GM18519 (cell line): Measurements from ENCODE around the gene KIF1A.
"Not testable (repeated sequence)": the region's sequence is repeated elsewhere in the genome, so short reads cannot be mapped to it uniquely, and the experiment has no call there.

Experiments
- ATAC-seq: cut with Tn5 transposase; IDR thresholded peaks from one replicate; pipeline ENCODE4 v1.9.1; 2021; ENCODE audit warnings: mild to moderate bottlenecking, moderate library complexity; ENCODE audit not compliant: unreplicated experiment, low FRiP score

KIF1A gene

DNA sequence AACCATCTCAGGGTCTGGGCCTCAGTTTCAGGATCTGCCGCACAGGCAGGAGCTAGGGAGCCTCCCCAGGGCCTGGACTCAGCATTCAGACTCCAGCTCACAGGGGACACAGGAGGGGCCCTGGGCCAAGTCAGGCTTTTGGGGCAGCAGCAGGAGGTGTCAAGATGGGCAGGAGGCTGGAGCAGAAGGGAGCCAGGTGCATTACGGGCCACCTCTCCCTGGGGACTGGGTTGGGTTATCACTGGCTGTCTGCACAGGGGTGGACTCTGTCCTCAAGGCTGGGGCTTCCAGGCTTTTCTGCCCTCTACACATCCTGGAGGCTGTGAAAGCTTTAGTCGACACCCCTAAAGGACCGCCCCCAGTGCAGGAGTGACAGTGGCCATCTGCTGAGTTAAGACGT is 108.3 kb downstream of the KIF1A start:
- no peak for ATAC-seq

DNA sequence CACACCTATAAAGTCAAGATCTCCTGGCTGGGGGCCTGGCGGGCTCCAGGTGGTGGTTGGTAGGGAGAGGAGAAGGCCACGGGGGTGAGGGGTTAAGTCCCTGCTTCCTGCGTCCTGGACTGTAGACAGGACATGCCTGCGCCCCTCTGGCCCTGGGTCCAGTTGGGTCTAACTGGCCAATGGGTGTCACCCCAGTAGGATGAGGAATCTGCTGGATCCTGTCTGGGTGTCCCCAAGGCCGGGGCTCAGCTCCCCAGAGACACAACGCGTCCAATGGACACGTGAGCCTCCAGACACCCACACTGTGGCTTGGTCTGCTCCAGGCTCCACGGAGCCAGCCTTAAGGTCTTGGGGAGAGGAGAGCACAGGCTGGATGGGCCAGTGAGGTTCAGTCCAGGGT is 108.7 kb downstream of the KIF1A start:
- no peak for ATAC-seq

DNA sequence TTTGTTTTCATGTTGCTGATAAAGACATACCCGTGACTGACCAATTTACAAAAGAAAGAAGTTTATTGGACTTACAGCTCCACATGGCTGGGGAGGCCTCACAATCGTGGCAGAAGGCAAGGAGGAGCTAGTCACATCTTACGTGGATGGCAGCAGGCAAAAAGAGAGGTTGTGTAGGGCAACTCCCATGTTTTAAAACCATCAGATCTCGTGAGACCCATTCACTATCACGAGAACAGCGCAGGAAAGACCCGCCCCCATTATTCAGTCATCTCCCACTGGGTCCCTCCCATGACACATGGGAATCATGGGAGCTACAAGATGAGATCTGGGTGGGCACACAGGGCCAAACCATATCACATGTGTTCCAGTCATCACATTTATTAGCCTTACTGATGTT is 111.6 kb downstream of the KIF1A start:
- no peak for ATAC-seq

DNA sequence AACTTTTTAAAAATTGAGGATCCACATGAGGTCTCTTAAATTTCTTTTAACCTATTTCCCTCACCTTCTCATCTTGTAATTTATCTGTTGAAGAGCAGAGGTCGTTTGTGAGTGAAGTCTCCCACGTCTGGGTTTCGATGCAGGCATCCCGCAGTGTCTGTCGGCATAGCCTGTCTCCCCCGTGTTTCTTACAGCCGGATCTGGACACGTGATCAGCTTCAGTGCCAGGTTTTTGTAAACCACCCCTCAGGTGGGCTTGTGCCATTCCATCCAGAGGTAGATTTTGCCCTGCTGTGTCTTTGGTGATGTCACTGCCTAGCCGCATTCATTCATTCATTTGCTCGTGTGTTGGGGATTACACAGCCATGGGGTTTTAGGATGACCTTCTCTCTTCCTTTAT is 112.2 kb downstream of the KIF1A start:
- ATAC-seq = no peak

DNA sequence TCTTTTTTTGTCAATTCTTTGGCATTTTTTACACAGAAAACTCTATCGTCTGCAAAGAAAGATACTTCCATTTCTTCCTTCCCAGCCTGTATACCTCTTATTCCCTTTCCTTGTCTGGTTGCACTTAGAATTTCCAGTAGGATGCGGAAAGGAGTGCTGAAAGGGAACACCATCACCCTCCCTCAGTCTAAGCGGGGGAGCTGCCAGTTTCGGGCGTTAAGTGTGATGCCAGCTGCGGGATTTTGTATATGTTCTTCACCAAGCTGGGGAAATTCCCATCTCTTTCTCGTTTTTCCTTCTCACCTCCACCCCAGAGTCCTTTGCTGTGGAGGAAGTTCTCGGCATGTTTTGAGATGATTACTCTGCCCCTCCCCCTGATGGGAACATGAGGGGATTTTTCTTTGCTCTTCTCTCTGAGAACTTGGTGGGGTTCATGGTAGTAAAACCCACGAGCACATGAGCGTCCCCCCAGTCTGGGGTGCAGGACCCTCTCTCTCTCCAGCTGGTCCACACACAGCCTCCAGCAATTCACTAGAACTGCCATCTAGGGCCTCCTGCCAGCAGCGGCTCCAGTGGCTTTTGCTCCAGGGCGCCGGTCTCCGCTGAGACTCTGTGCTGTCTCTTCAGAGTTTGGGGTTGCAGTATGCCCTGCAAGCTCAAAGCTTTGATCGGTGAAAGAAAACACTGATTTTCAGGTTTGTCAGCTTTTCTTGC is 112.8 kb downstream of the KIF1A start:
- no peak for ATAC-seq

DNA sequence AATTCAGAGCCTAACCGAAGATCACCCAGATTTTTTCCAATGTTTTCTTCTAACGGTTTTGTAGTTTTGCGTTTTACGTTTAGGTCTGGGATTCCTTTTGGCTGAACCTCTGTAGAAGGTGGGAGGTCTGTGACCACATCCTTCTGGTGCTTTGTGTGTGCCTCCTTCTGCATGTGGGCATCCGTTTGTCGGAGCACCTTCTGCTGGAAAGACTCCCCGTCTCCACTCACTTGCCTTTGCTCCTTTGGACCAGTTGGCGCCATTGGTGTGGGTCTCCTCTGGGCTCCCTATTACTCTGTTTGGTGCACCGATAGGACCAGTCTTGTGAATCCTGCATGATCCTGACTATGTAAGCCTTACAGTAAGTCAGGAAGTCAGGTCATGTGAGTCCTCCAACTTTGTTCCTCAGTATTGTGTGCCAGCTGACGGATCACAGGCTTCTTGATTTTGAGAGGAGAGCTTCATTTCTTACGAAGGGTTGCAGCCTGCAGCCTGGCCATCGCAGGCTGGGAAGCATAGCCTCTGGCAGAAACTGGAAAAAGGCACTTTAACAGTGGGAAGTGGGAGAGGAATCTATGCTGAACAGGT is 114.7 kb downstream of the KIF1A start:
- ATAC-seq = no peak

DNA sequence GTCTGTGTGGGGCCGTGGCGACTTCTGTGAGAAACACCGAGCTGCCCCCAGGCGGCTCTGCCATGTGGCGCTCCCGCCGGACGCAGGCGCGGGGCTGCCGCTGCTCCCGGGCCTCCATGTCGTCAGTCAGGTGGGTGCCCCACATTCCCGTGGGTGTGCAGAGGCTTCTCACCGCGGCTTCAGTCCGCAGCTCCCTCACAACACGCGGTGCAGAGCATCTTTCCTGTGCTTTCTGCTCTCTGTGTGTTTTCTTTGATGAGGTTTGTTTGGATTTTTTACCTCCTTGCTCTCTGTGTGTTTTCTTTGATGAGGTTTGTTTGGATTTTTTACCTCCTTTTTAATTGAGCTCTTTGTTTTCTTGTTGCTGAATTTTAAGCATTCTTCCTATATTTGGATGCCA is 115.4 kb downstream of the KIF1A start:
- no peak for ATAC-seq

DNA sequence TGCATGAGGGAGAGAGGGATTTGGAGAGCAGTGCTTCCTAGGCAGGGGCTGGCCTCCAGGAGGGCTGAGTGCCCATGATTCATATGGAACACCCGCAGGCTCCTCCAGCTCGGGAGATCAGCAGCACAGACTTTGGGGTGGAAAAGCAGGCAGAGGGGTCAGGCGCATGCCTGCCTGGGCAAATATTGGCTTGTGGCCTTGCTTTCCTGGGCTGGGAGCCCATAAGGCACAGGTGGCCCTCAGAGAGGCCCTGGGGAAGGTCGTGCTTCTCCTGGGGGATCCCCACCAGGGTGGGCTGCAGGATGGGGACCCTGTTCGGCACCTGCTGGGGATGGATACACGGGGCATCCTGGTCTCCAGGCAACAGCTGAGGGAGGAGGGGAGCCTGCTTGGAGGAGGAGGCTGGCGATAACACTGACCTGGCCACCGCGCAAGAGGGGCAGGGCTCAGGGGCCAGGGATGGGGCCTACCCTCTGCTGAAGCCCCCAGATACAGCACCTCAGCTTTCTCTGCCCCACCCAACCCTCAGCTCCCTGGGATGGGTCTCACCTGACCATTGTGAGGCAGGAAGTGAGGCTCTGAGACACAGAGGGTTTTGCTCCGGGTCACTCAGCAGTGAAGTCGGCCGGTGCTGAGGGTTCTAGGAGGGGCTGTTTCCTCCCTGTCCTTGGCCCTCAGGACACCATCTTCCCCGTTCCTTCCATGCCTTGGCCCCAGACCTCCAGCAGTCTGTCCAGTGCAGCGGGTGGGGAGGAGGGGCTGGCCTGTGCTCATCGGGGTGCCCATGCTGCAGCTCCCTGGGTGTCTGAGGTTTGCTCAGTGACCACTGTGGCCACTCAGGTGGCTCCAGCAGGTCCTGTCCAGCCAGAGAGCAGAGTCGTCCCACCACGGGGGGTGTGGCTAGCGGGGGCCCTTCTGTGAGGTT is 116.3 kb downstream of the KIF1A start:
- no peak for ATAC-seq

DNA sequence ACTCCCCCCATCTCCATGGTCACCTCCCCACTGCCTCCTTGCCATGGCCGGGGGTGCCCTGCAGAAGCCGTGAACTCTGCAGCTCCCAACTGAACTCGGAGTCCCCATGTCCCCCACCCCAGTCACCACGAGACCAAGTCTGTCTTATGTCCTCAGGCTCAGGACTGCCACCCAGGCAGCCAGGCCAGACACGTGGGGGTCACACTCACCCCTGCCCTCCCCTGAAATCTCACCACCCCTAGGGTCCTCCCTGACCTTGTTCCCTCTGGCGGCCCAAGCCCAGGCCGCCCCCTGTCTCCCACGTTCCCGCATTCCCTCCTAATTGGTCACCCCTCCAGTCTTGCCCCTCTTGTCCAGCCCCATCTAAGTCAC is 117.4 kb downstream of the KIF1A start:
- ATAC-seq = no peak

DNA sequence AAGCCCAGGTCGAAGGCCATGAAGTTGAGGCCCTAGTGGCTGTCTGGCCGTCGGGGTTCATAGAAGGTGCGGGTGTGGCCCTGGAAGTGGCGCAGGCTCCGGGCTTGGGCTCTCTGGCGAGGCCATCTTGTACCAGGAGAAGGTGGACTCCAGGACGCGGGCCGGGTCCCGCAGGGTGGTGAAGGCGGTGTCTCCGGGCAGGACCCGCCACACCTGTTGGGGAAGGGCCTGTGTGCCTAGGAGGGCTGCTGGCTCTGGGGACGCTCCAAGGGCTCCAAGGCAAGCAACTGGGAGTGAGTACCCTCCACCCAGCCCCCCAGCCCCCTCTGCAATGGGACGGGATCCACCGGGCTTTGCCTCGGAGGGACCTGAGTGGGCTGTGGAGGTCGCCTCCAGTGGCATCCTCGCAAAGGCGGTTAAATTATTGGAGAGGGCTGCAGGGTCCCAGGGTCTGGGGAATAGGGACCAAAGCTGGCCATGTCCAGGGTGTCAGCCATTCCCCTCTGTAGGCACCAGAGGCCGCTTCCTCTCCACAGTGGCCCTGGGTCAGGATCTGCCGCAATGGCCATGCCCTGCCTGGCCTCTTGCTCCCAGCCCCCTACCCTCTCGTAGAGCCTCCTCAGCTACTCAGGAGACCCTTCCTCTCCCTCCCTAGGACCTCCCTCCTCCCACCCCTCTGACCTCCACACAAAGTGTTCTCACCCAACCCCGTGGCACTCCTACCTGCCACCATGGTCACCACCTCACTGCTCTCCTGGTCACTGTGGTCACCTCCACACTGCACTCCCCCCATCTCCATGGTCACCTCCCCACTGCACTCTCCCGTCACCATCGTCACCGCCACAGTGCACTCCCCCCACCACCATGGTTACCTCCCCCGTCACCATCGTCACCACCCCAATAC is 118.0 kb downstream of the KIF1A start:
- ATAC-seq = no peak

DNA sequence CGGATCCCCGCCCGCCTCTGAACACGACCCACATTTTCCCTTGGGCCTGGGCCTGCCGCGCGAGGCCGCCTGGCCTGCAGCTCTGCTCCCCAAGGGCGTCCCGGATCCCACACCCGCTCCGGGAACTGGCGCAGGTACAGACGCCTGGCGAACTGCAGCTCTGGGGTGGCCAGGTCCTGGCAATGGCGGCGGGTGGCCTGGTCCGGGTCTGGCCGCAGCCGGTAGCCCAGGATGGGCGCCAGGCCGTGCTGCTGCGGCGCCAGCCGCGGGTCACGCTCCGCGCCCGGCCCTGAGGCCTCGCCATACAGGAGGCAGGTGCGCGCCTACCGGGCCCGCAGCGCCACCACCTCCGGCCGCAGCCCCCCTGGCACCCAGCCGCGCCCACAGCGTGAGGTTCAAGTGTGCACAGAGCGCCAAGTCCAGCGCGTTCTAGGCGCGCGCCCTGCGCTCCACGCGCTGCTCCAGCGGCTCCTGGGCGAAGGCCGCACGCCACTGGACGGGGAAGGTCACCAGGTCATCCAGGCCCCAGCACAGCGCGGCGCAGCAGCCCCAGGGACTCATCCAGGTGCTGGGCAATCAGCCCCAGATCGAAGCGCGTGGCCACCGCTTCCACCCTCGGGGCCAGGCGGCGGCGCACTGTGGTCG is 118.8 kb downstream of the KIF1A start:
- ATAC-seq = no peak

DNA sequence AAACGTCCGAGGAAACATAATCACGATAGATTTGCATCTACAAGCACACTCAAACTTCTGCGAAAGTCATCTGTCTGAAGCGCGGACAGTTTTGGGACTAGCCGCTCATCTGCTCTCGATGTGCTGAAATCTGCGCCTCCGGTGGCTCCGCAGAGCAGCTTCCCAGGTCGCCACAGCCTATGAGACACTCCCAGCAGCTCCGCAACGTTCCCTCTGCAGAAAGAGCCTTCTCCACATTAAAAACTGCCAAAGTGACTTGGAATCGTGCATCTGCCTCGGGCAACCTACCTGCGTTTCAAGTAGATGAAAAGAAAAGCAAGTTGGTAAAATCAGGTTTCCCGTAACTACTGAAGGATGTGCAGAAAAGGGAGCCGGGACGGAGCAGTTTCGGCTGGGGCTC is 119.4 kb downstream of the KIF1A start:
- not testable (repeated sequence) for ATAC-seq

DNA sequence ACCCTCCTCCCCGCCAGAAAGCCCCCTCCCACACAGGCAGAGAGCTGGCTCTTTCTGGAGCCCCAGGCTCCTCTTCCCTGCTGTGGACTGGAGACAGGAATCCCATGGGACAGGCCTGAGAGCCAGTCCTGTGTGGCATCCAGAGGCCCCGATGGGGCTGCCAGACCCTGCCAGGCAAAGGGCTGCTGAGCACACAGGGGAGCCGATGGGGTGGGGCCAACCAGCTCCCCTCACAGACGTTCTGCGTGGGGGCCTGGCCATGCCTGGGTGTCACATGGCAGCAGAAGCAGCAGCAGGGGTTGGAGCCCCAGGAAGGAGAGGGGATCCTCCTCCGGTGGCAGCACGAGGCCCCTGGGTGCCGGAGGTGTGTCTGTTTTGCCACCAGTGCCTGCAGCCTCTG is 120.2 kb downstream of the KIF1A start:
- not testable (repeated sequence) for ATAC-seq

DNA sequence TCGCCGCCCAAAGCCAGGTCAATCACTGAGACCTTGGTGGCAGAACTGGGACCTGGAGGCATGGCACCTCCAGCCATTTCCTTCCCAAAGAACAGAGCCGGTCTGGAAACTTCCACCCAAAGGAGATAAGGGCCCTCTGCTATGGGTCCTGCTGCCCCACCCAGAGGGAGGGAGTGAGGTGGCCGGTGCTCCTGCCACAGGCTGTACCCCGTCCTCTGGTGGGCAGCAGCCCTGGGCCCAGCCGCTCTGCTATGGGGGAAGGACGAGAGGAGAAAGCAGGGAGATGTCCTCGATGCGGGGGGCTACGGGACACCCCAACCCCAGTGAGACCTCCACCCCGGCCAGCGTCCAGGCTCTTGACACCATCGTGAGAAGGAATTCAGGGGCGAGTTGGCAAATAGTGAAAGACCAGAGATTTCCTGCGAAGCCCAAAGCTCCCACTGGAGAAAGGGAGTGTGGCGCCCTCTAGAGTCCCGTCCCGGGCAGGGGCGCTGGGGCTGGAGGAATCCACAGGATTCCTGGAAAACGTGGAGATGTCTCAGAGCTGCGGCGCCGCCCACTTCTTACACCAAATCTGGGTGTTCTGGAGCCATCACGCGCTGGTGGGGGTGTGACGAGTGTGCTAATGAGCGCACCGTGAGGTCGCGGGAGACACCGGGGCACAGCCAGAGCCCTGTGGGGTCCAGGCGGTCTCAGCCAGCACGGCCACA is 121.0 kb downstream of the KIF1A start:
- ATAC-seq = not testable (repeated sequence)

DNA sequence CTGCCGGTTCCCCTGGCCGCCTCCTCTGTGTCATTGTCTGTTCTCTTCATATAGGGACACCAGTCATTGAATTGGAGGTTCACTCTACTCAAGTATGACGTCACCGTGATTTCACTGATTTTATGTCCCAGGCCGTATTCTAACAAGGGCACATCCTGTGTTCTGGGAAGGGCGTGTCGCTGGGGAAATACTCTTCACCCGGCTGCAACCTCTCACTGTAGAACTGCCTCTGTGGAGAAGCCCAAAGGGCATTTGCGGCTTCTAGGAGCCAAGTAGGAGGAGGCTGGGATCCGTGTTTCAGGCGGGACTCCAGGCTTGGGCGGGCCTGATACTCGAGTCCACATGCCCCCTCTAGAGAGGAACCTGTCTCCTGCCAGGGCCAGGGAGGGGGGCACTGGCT is 123.5 kb downstream of the KIF1A start:
- ATAC-seq = not testable (repeated sequence)

DNA sequence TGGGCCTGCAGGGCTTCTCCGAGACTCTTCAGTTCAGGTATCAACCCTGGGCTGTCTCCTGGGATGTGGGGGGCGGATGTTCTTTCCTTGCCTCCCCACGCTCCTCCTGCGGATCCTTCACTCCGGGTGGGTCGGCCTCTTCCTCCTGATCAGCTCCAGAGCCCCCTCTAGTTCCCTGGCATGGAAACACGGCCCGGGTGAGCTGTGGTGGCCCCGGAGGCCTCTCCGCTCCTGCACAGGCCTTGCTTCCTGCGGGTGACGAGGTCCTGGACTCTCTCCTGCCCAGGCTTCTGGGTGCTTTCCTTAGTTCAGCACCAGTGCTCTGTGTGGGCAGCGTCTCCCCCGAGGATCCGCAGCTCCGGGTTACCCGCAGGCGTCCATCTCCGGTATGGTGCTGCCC is 124.4 kb downstream of the KIF1A start:
- not testable (repeated sequence) for ATAC-seq

DNA sequence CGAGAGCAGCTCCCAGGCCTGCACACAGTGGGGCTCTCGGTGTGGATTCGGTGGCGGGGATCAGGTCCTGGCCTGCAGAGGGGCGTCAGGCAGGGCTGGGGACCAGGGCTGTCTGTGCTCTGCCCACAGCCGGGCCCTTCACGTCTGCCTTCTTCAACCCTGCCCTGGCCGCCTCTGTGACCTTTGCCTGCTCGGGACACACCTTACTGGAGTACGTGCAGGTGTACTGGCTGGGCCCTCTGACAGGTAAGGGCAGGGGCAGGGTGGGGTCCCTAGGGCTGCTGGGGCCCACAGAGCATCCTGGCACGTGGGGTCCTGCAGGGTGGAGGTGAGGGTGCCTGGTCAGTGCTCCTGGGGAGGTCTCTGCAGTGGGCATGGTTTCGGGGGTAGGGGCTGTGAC is 125.7 kb downstream of the KIF1A start:
- not testable (repeated sequence) for ATAC-seq

DNA sequence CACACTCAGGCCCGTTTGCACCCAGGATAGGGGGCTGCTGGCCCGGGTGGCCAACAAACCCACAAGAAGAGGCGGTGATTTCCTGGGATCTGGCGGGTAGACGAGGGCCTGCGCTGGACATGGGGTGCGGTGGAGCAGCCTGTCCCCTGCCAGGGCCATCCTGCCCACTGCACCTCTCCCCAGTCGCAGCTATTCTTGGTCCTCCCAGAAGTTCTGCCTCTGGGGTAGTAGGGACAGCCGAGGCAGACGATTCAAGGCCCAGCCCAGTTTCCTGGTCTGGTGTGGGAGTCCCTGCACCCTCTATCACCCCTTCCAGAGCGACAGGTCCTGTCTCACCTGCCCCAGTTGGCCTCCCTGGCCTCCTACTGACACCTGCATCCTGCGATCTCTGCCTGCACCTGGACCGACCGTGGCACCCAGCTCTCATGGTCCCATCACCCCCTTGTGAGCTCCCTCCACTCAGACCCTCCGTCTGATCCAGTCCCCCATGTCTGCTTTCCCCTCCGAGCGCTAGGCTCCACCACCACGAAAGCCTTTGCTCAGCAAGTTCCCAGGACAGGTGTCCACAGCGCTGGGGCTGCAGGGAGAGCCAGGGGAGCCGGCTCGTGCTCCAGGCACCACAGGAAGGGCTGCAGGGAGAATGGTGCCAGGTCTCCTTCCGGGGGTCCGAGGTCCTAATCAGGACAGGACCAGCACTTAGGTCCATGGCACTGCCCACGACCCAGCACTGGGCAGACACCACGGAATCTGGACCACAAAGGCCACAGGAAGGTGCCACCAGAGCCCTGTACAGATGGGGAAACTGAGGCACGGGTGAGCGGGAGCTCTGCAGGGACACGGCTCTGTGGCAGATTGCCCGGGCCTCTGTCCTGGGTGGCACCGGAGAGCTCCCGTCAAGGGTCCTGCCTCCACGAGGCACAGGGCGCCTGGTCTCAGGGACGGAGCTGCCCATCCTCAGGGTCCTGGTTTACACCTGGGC is 127.1 kb downstream of the KIF1A start:
- ATAC-seq = not testable (repeated sequence)
